K562 (cell line): ENCODE results near the gene PRKD2. TPM values are rescaled to one million over a fixed set of nuclear protein-coding genes. Genes with fewer than 3 reads are reported as not detected.

Experiments used
- ATAC-seq: fragments of 200-7000 bp; cut with Tn5 transposase; 3 replicates; pipeline ENCODE4 v1.9.1; 2020; ENCODE audit warnings: moderate library complexity
- BruUV-seq: library from RNA; stranded (reverse); fragments of 400-500 nt; replicated peaks from 2 replicates; lab custom pipeline; 2021; lab: Mats Ljungman, UMichigan
- CTCF ChIA-PET: fragments of 300-600 bp; formaldehyde crosslinking; extraction: SDS; loops from one replicate; lab custom pipeline; 2021; ENCODE audit warnings: low intra/inter-chr PET ratio; lab: Yijun Ruan, JAX
- POLR2A ChIA-PET: fragments of 300-600, 350-650 bp; sonication (Branson Sonifier 250); formaldehyde crosslinking; extraction: SDS; loops from one replicate; lab custom pipeline; 2021; ENCODE audit warnings: antibody characterized with exemption, inconsistent platforms; lab: Yijun Ruan, JAX
- DNase-seq, 4 experiments: peaks; one replicate each; pipeline versions ENCODE4 v3.0.0 to v3.0.0-alpha.2; 2011 to 2018; ENCODE audit warnings: low spot score in 3 of 4, mixed read lengths in 3 of 4; ENCODE audit errors: extremely low read depth in 1 of 4
- FAIRE-seq: peaks from 2 replicates; lab custom pipeline; 2011; peaks lifted over from hg19 to GRCh38; lab: Jason Lieb, UNC
- H2AFZ ChIP-seq: 2 replicates; pipeline ENCODE4 v1.6.0; 2011; ENCODE audit warnings: low read depth, low read length, control low read depth, inconsistent platforms
- H3K27ac ChIP-seq: fragments of 200-600 bp; 3 replicates; pipeline ENCODE4 v1.8.0; 2011; ENCODE audit warnings: low read depth, mild to moderate bottlenecking, control low read depth, inconsistent platforms, low read length, moderate library complexity, mixed read lengths; ENCODE audit errors: extremely low read depth
- H3K27me3 ChIP-seq, 2 experiments: fragments of 300-600 bp in 1 of 2; 2 replicates in 1 of 2; 3 replicates in 1 of 2; pipeline versions ENCODE4 v1.6.0 to v1.8.0; 2011; ENCODE audit warnings: inconsistent platforms in 2 of 2, low read length in 2 of 2, mild to moderate bottlenecking in 1 of 2, mixed read lengths in 1 of 2, moderate library complexity in 1 of 2; ENCODE audit not compliant: control insufficient read depth in 2 of 2, insufficient read depth in 2 of 2
- H3K36me3 ChIP-seq: fragments of 300-600 bp; 3 replicates; pipeline ENCODE4 v1.8.0; 2011; ENCODE audit warnings: mild to moderate bottlenecking, low read length, inconsistent platforms; ENCODE audit not compliant: control insufficient read depth, insufficient read depth
- H3K4me1 ChIP-seq, 2 experiments: fragments of 200-600 bp in 1 of 2; replicated peaks in 1 of 2; 2 replicates in 1 of 2; 3 replicates in 1 of 2; pipeline versions ENCODE4 v1.5.1 to v1.8.0; 2011; ENCODE audit warnings: inconsistent platforms in 2 of 2, low read length in 2 of 2, mild to moderate bottlenecking in 1 of 2, mixed read lengths in 1 of 2, moderate library complexity in 1 of 2; ENCODE audit not compliant: control insufficient read depth in 2 of 2, insufficient read depth in 2 of 2
- H3K4me2 ChIP-seq: 2 replicates; pipeline ENCODE4 v1.6.1; 2011; ENCODE audit warnings: low read length, control low read depth, inconsistent platforms, mixed read lengths; ENCODE audit not compliant: insufficient read depth
- H3K4me3 ChIP-seq: fragments of 200-600 bp; sonication (generic), shearing (Covaris generic); 2 replicates; pipeline ENCODE4 v1.5.1; 2016; ENCODE audit warnings: control low read depth, inconsistent platforms
- H3K79me2 ChIP-seq: fragments of 200-600 bp; 3 replicates; pipeline ENCODE4 v1.8.0; 2011; ENCODE audit warnings: low read length, inconsistent platforms; ENCODE audit not compliant: control insufficient read depth, insufficient read depth
- H3K9ac ChIP-seq, 2 experiments: 2 replicates each; pipeline versions ENCODE4 v1.6.0 to v1.6.1; 2011; ENCODE audit warnings: low read depth in 2 of 2, low read length in 2 of 2, control low read depth in 1 of 2, inconsistent platforms in 1 of 2, mild to moderate bottlenecking in 1 of 2, mixed read lengths in 1 of 2; ENCODE audit not compliant: insufficient read depth in 1 of 2
- H3K9me1 ChIP-seq: one replicate; pipeline ENCODE4 v1.6.0; 2011; ENCODE audit warnings: inconsistent platforms, mild to moderate bottlenecking, low read length, moderate library complexity; ENCODE audit not compliant: control insufficient read depth, insufficient read depth
- H3K9me3 ChIP-seq: replicated peaks from 2 replicates; pipeline ENCODE4 v1.5.1; 2011; ENCODE audit warnings: low read depth, low read length, inconsistent platforms; ENCODE audit not compliant: control insufficient read depth, insufficient read depth
- H4K20me1 ChIP-seq: replicated peaks from 2 replicates; pipeline ENCODE4 v1.6.1; 2011; ENCODE audit warnings: low read length, inconsistent platforms, mixed read lengths; ENCODE audit not compliant: control insufficient read depth, insufficient read depth
- ERF ChIP-seq: fragments of 450-650 bp; formaldehyde crosslinking; IDR thresholded peaks from 2 replicates; pipeline ENCODE4 v1.4.0; 2020; ENCODE audit warnings: mild to moderate bottlenecking, mixed read lengths
- KDM1A ChIP-seq, 2 experiments: fragments of 450-650 bp; IDR thresholded peaks; 2 replicates each; pipeline ENCODE4 v1.6.1; 2016; ENCODE audit warnings: mild to moderate bottlenecking in 2 of 2
- KHSRP ChIP-seq: fragments of 450-650 bp; IDR thresholded peaks from 2 replicates; pipeline ENCODE4 v1.6.1; 2017
- MAX ChIP-seq: sonication (generic); formaldehyde crosslinking; IDR thresholded peaks from 2 replicates; pipeline ENCODE4 v1.9.0; 2022; ENCODE audit warnings: mild to moderate bottlenecking, missing genetic modification reagents
- MYC ChIP-seq, 2 experiments: fragments of 250-450 bp in 1 of 2; sonication (Bioruptor Pico) in 1 of 2; IDR thresholded peaks; 2 replicates each; pipeline versions ENCODE4 v1.5.1 to v1.6.1; 2012 to 2021; ENCODE audit warnings: low read depth in 2 of 2, borderline replicate concordance in 1 of 2, improper control_type of control experiment in 1 of 2, low read length in 1 of 2, mild to moderate bottlenecking in 1 of 2, moderate library complexity in 1 of 2
- NCOA1 ChIP-seq: fragments of 450-650 bp; IDR thresholded peaks from 2 replicates; pipeline ENCODE4 v1.6.1; 2016; ENCODE audit warnings: low read depth
- NCOA6 ChIP-seq: fragments of 450-650 bp; IDR thresholded peaks from 2 replicates; pipeline ENCODE4 v1.6.1; 2017; ENCODE audit warnings: mild to moderate bottlenecking
- NELFE ChIP-seq: IDR thresholded peaks from 2 replicates; pipeline ENCODE4 v1.6.1; 2011; ENCODE audit warnings: mild to moderate bottlenecking; ENCODE audit not compliant: insufficient read depth, insufficient read length
- NFIC ChIP-seq: fragments of 450-650 bp; IDR thresholded peaks from 2 replicates; pipeline ENCODE4 v1.6.1; 2017; ENCODE audit warnings: mild to moderate bottlenecking, inconsistent platforms
- RBM25 ChIP-seq: fragments of 200-400 bp; formaldehyde crosslinking; IDR thresholded peaks from 2 replicates; pipeline ENCODE4 v1.6.1; 2018; ENCODE audit warnings: low read length, low read depth, moderate library complexity; ENCODE audit not compliant: severe bottlenecking
- RBM39 ChIP-seq: fragments of 200-400 bp; formaldehyde crosslinking; optimal IDR thresholded peaks from 2 replicates; pipeline ENCODE3; 2018; ENCODE audit warnings: low read depth, low read length
- RFX1 ChIP-seq: fragments of 450-650 bp; IDR thresholded peaks from 2 replicates; pipeline ENCODE4 v1.6.1; 2016; ENCODE audit warnings: mild to moderate bottlenecking, moderate library complexity
- TAF9B ChIP-seq: fragments of 450-650 bp; IDR thresholded peaks from 2 replicates; pipeline ENCODE4 v1.6.1; 2018; ENCODE audit warnings: mild to moderate bottlenecking; ENCODE audit not compliant: partially characterized antibody
- USF2 ChIP-seq: sonication (generic); formaldehyde crosslinking; IDR thresholded peaks from 2 replicates; pipeline ENCODE4 v1.5.0; 2020; ENCODE audit warnings: missing genetic modification reagents
- ZNF121 ChIP-seq: sonication (generic); formaldehyde crosslinking; conservative IDR thresholded peaks from 2 replicates; pipeline ENCODE4 v1.8.0; 2022; ENCODE audit warnings: missing genetic modification reagents
- WGBS: fragments of 100-300 bp; shearing (Covaris generic); methylation state at CpG from one replicate; pipeline ENCODE4 v1.1.6; 2016; ENCODE audit warnings: low coverage, mixed read lengths; ENCODE audit not compliant: insufficient coverage; ENCODE audit errors: missing lambda C conversion rate; 5-methylcytosine and 5-hydroxymethylcytosine counted together
- in situ Hi-C: fragments of 300-500 bp; cut with MboI; formaldehyde crosslinking; loops from 4 replicates; pipeline ENCODE4 v1.15.0; 2018; ENCODE audit warnings: inconsistent platforms, mixed read lengths
- intact Hi-C: fragments of 100-400 bp; cut with micrococcal nuclease; formaldehyde crosslinking; loops from 2 replicates; pipeline ENCODE4 v1.14.2; 2022
- polyA plus RNA-seq, 8 experiments: library from polyadenylated mRNA; depleted of rRNA in 4 of 8; stranded (reverse) in 5 of 8; unstranded in 3 of 8; fragments of >200 nt; fragmentation: Nextera tagmentation in 2 of 8; fragmentation: Illumina TruSeq in 1 of 8; extraction: Ambion mirVana in 2 of 8; extraction: Trizol in 1 of 8; gene quantifications; 2 replicates each; pipeline versions ENCODE4 v1.2.1 to v1.2.3, GENCODE V29; 2011 to 2014; ENCODE audit warnings: inconsistent platforms in 1 of 8, missing spikeins in 1 of 8
- total RNA-seq, 7 experiments: library from RNA; depleted of rRNA in 6 of 7; stranded (reverse); fragments of >200 nt in 6 of 7; fragmentation: Illumina TruSeq in 2 of 7; extraction: Trizol in 2 of 7; gene quantifications; 2 replicates each; pipeline versions ENCODE4 v1.2.1 to v1.2.3, GENCODE V29; 2011 to 2021; ENCODE audit warnings: low replicate concordance in 1 of 7

The PRKD2 gene
- total and polyA plus RNA-seq, 9 of the 15 experiments (the other 6 are each of a cell fraction or from before 2014, with no cell fraction given): 1.8 to 60.0 (median 15.0) TPM

GRCh38 chr19:46654621-46655152, 62.2 kb downstream of the PRKD2 start (continued):
- TF ChIP-seq NELFE (no peak), NCOA1 (no peak), ERF (CRISPR knock-in tag) (no peak), KHSRP (no peak), NFIC (no peak), MYC (IDR thresholded peaks at IDR 0.05; ENCODE audit: low read depth, low read length) (no peak), MYC (CRISPR knock-in tag; IDR thresholded peaks at IDR 0.05; ENCODE audit: borderline replicate concordance, low read depth) (no peak), KDM1A (IDR thresholded peaks at IDR 0.05) (no peak), NCOA6 (no peak), MAX (no peak), RFX1 (no peak), RBM39 (no peak), USF2 (CRISPR knock-in tag) (no peak)

GRCh38 chr19:46650445-46650844, 66.5 kb downstream of the PRKD2 start:
- Histone ChIP-seq H3K79me2 (no peaks in the 10 kb centered on the region), H3K27me3 (no peaks in the 10 kb centered on the region), H3K4me2 (no peak overlapping the region), H3K4me3 (no peak overlapping the region), H3K9me1 (no peaks in the 10 kb centered on the region), H3K4me1 (peaks cover 0 to 10% of the 10 kb centered on the region in 2 experiments; a peak in 3 of 5 replicates), H3K9me3 (no peaks in the 10 kb centered on the region), H3K36me3 (no peaks in the 10 kb centered on the region), H3K9ac (no peak overlapping the region), H2AFZ (no peak overlapping the region), H4K20me1 (no peaks in the 10 kb centered on the region), H3K27ac (no peak overlapping the region)
- intact Hi-C loops (no loop called here), in situ Hi-C loops (no loop called here)
- peak in 1 of 4 experiments; percentile 3 for DNase-seq
- no TSS peak for BruUV-seq
- ChIA-PET POLR2A (interaction anchor here (0.6 kb wide), 1 partner anchor 99 kb away, joined by 3 read pairs; no protein-coding TSS in a partner anchor), CTCF (no interaction called here)
- no peak for ATAC-seq
- WGBS: 82% methylated on average over 4 of the region's 7 CpGs
- FAIRE-seq: no peak
- TF ChIP-seq TAF9B: no peak
- peak; percentile 6 for TF ChIP-seq RBM25
- peak; percentile 93 for TF ChIP-seq ZNF121 (CRISPR knock-in tag)
